Inferior parietal cortex (tissue), 1 donor: Measurements from ENCODE around the gene MAST4.

Experiments
- DNase-seq: peaks from one replicate; pipeline ENCODE4 v3.0.0-alpha.2; 2016; ENCODE audit errors: extremely low spot score

The MAST4 gene

DNA sequence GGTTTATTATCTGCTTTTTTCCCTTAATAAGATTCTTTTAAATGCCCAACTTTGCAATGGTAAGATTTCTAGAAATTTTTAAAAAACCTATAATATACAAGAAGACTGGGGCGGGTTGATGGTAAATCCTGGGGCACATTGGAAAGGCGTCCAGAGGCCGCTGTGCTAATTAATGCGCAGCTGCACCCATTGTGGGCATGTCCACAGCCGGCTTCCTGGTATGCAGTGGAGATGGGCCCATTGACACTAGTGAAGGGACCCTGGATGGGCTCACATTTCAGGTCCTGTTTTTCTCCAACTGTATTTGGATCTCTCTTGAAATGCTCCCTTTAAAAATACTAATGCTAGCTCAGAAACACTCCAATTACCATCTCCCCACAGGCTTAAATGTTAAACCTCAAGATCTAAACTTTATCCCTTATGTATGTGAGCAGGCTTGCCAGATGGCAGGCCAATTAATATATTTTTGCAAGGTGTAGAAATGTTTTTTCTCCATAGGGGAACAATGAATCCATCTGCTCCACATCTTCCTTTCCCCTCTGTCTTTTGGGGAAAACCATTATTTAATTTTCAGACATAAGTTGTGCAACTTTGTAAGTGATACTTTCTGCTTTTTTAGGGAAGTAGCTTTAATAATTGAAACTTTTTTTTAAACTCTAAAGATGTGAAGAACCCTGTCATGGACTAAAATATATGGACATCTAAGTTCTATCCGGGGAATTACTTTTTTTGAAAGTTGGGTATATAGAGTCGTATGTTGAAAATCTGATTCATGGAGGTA is 423.1 kb downstream of the MAST4 start:
- no peak for DNase-seq

DNA sequence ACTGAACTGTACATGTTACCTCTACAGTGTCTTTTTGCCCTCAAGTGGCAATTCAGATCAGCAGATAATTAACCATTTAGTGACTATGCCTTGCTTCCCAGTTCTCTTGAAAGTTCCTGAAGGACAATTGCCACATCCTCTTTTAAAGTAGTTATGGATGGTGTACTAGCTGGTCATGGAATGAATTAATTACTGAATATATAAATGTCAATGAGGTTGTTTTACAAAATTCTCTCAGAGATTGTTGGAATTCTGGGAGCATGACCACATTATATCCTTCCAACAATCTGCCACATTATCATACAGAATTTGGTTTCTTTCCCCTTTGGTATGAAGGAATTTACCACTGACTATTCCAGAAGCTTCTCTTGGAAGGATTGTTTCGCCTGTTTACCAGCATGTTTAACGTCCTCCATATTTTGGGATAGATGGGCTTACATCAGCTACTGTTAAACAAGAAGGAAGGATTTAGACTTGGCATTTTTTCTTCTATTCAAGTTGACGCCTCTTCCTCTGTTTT is 424.0 kb downstream of the MAST4 start:
- DNase-seq = no peak

DNA sequence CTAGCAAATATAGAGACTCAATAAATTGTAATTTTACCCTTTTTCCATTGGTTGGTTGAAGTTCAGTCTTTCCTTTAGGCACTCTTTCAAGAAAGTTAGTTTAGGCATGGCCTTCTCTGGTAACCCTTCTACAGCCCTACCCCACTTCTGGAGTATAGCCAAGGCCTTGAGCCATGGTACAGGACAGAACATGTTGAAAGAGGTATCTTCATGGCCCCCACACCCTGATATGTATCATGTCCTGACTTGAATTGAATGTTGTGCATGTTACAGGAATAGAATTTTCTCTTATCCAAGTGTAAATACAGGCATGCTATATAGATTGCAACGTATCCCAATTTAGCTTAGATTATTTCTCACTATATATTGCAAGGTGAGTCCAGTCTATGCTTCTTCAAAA is 424.8 kb downstream of the MAST4 start:
- no peak for DNase-seq

DNA sequence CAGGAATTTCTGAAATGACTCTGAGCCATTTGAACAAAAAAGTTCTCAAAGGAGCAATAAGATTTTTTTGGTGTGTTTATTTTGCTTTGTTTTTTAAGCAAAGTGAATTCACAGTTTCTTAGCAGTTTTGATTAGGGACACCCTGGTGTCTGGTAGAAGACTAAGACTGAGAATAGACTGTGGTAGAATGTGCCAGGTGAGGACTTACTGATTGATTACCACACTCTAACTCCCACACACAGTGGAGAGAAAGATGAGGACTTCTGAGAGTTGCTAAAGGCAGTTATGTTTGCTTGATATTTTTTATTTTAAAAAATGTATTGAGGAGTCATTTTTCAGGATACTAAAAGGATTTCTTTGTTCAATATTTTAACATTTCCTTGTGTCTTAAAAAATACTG is 425.3 kb downstream of the MAST4 start:
- no peak for DNase-seq

DNA sequence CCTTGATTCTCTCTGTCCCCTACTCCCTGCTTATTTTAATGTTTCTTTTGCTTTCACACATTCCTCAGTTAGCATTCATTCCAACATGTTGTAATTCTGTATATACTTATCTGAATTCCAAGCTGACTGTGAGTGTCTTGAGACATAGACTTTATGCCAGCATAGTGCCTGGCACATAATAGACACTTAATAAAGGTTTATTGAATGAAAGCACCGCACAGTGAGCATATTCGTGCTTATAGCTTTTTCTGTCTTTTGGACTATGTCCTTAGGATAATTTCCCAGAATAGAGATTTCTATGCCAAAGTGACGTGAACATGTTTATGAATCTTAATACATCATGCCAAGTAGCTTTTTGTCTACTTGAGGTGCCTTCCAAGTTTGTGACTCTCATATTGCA is 425.8 kb downstream of the MAST4 start:
- no peak for DNase-seq

DNA sequence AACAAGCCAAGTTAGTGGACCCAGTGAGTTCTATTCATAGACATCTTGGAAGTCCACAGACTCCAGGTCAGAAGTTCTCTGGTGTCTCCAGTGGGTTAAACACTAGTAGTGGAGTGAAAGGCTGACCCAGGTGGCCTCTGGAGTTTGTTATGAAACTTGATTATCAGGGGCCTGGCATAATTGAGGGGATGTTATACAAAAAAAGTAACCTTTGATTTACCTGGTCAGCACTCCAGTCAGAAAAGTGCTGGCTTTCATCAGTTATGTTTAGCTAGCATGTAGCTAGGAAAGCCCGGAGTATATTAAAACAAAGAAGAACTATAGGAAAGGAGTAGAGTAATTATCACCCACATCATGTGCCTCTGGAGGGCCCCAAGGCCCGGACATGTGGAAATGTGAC is 429.3 kb downstream of the MAST4 start:
- DNase-seq = no peak

DNA sequence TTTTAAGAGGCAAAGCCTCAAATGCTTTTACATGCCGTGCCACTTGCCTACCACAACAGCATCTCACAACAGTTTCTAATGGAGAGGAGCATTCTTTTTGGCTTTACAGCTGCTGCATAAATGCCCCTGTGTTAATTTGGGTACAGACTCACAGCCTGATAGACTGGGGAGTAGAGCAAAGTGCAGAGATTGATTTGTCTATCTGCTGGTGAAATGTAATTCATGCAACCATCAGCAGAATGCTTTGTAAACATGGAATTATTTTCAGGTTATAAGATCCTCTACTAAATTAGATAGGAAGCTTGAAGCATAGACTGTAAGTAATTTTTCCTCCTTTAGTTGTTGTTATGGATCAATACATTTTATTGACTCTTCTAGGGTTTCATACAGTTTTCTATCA is 430.1 kb downstream of the MAST4 start:
- no peak for DNase-seq

DNA sequence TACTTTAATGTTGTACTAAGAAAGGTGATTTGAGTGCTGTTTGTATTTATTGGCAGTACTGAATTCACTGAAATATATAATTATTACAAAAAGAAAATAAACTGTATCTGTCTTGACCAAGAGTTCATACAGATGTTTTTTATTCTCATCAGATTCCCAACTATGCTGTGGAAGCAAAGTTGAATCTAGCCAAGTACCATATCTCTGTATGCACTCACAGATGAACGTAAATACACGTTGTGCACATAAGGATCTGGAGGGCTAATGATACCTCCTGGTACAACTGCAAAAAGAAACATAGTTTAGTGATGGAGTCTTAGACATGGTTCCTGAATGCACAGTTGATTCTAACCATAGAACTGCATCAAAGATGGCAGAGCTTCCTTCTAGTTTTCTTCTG is 431.0 kb downstream of the MAST4 start:
- DNase-seq = no peak

DNA sequence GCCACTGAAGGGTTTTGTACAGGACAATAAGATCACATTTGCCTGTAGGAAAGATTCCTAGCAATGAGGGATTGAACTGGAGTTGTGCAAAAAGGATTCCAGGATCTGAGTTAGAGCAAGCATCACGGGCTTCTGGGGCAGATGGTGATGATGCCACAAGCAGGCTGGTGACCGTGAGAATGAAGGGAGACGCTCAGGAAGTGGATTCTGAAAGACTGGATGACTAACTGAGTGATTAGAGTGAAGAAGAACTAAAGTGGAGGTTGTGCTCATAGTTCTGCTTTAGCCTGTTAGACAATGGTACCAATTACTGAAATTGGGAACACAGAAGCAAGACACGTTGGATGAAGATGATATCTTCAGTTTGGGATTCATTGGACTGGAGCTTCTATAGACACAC is 432.2 kb downstream of the MAST4 start:
- no peak for DNase-seq

DNA sequence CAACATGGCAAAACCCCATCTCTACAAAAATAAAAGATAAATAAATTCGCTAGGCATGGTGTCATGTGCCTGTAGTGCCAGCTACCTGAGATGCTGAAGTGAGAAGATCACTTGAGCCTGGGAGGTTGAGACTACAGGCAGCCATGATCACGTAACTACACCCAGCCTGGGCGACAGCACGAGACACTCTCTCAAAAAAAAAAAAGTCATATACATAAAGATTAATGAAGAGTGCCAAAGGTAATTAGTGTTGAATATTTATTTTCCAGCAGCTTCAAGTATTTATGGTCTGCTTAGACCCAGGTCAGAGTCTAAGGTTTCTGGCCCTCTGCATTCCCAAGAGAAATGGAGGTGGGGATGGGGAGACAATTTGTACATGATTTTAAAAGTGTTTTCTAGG is 432.7 kb downstream of the MAST4 start:
- no peak for DNase-seq

DNA sequence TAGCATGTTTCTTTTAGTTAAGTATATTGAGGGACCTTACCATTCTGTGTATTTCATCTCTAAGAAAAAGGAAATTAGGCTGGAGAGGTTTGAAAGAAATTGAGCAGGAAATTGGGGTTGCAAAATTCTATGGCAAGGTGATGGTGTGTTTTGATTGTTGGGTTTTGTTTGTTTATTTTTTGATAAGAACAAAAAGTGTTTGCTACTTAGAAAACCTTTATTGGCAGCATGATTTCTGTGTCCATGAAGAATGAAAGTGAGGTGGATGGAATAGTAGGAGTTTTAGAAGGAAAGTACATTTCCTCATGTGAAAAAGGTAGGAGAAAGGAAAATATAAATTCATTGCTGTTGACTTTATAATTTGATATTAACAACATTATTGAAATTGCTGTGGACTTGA is 433.3 kb downstream of the MAST4 start:
- DNase-seq = no peak

DNA sequence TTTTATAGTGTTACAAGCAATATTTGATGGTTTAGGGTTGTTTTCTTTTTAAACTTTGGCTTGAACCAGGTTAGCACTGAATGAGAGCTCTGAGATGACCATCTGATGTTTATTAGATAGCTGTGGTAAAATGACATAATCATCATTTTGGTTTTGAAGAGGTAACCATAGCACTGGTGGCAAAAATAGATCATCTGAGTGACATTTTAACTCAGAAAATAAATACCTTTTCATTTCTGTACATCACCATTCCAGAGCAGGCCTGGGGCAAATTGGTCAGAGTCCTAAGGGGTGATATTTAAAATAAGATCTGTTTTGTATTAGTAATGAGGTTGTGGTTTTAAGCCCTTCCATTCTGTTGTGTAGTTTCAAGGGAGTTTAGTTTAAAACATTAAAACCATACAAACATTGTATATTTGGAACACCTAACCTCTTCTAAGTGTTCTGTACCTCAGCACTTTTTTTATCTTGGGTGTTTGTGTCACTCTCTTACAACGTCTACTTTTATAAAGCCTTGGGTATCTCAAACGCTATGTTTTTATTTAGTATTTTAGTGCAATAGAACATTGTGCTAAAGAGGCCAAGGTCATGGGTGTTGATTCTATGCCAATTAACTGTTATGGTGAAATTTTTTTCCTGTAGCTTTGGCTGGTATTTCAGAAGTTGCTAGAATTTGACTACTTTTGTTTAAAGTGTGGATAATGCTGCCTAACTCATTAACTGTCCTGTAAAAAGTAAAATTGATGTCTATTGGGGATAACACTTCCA is 434.3 kb downstream of the MAST4 start:
- no peak for DNase-seq

DNA sequence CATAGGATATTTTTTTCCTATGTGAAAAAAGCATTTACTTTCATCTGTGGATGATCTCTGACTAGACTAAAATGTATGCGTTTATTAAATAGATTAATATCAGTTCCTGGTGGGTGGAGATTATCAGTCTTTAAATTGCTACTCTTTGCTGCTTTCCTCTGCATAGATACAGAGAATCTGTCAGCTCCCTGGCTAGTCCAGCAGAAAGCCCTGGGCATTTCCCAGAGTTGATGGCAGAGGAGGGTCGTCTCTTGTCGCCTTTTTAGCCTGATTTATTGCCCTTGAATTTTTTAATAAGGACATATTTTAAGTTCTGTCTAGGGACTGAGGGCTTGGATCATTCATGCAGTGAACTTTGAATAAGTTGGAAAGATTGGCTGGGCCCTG is 434.9 kb downstream of the MAST4 start:
- DNase-seq = no peak

DNA sequence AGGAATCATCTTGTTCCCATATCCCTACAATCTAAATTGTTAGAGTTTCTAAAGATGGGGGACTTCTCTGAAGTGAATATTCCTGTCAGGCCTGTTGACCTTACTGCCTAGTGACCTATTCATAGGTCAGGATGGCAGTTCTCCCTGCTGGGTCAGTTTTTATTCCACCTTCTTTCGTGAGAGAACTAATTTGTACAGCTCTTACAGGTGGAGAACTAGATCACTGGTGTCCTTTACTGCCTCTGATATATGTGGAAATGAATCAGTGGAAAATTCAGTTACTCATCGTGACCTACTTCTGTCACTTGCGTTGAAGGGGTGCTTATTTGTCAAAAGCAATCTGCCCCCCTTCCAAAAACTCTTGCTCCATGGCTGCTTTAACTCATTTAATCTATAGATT is 435.5 kb downstream of the MAST4 start:
- DNase-seq = no peak

DNA sequence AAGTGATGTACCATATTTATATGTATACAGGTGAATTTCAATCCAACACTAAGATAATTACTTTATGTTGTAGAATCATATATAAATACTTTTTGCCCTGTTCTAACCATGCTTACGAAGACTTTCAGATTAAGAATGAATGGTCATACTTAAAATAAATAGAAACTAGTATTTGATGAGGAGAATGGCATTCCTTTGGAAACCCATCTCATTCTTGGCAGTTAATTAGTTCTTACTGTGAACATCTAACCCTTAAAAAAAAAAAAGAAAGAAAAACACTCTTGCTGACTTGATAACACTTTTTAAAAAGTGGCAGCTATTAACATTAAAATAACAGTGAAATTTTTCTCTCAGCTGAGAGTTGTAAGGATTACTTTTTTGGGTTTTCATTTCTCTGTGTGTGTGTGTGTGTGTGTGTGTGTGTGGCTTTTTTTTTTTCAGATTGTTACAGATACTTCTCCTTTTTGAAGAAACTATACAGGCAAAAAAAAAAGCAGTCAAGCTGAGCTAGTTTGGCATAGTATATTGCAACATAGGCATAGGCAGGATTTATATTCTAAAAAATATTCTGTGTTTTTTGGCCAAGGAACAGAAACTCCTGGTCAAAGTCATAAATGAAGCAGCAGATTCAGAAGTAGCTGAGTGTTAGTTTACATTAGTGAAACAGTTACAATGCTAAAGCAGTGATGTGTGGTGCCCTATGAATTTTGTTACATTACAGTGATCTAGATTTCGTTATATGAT is 436.9 kb downstream of the MAST4 start:
- no peak for DNase-seq

DNA sequence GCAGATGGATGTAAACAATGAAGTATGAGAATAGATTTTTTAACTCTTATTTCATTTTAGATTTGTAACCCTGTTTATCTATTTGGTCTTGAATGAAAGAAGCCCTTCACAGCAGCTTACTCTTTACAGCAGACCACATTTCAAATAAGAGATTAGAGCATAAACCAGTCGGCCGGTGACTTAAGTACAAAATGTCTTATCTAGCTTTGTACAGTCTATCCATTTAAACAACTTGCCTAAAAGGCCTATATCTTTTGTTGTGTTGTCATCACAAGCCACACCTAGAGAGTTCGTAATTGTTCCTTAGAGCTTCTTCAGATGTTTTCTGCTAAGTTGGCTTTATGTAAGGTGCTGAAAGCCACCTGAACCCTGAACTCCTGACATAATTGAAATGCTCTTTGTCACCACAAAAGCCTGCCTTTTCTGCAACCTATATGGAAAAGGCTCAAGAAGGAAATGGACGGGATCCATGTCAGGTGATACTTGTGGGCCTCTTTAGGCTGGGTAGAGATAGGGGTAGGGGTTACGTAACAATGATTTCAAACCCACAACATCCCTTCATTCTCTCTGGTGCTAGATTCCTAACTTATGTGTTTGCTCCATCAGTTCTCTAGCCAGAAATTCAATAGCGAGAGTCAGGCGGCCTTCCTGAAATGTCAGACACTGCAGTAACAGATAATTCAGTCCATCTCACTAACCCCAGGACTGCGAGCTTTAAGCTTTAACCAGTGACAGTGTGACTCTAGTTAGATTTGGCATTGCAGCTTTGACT is 437.9 kb downstream of the MAST4 start:
- no peak for DNase-seq

DNA sequence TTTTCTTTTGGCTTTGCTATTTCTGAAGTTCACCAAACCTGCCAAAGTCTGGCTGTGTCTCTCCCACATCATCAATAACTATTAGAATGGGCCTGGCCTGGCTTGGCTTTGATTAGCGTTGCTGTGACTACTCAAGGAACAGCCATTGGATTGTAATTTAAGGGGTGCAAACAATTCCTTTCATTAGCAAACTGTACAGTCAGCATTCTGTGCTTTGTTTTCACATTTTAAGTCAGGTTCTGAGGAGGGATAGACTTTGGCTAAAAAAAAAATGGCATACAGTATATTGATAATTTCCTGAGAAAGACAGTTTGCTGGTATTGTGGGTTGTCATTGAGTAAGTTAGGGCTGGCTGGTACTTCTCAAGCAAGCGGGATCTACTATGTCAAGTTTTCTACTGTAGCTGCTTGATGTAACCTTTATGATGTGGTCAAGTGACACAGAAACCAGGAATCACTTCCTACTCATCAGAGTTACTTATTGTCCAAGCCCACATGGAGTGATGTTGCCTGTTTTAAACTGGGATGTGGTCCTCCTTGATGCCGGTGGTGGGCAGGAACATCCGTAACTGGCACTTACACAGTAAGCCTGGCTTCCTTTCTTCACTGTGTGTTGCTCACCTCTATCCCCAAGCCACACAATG is 439.0 kb downstream of the MAST4 start:
- no peak for DNase-seq

DNA sequence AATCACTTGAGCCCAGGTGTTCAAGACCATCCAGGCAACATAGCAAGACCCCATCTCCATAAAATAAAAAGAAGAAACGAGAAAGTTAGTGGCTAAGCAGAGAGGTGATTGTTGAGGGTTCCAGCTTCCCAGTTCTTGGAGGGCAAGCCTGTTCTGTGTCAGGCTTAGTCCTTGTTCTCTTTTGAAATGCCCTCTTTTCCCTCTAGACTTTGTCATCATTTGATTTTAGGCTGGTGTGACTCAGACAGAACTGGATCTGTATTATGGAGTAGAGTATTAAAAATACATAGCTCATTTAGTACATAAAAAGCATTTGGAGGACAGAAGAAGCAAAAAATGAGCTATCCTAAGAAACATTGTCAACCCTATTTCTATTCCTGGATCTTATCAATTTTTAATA is 441.0 kb downstream of the MAST4 start:
- no peak for DNase-seq

DNA sequence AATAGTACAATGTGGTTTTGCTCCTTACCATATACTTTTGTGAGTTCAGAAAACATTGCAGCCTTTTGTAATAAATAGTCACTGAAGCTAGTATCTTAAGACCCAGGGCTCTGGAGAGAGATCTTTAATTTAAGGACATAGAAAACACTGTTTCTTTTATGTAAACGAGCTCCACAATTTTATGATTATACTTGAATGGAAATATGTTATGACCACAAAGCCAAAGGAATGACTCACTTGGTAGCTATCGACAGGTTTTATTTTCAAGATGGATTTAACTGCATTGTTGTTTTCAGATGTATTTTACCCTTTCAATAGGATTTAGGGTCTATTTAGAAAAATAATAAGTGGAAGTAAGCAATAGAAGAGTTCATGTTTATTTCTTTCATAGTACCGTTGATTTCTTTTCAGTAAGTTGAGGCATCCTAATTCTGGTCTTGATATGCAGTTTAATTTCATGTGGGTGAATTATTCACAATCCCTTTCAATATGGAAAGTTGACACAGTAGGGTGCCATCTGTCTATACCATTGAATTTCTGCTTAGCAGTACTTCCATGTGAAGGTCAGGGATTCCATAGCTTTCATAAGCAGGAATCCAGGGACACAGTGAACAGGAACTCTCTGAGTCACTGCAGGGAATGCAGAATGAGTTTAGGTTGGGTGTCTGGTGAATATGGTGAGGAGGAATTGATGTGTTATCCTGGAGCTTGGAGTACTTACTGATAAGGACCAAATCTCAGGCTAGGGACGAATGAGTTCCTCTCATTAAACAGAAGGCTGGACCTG is 442.8 kb downstream of the MAST4 start:
- no peak for DNase-seq
